Measurements from ENCODE around the gene NCAPG2. TPM values are rescaled to one million over a fixed set of nuclear protein-coding genes. Genes with fewer than 3 reads are reported as not detected.

Gene NCAPG2
- total RNA-seq, 2 experiments from 2014 or later, result 61.8 to 111 TPM

GRCh38 chr7:158727690-158728089, 23.1 kb upstream of the NCAPG2 start:
- no peaks in the 10 kb centered on the region for H3K79me2 ChIP-seq (ENCODE audit: insufficient read depth, low read depth, low read length)
- BruUV-seq (replicated peaks), result no TSS peak
- H3K4me3 ChIP-seq (ENCODE audit: low read depth, low read length, poor library complexity, severe bottlenecking), result no peak overlapping the region
- H3K27ac ChIP-seq (ENCODE audit: low read depth, low read length, poor library complexity, severe bottlenecking), result no peak overlapping the region
- no peak overlapping the region for H2AFZ ChIP-seq (ENCODE audit: low read length)
- H3K9me3 ChIP-seq (ENCODE audit: low read length), result no peaks in the 10 kb centered on the region
- ChIA-PET CTCF (ENCODE audit: unreplicated experiment) (no interaction called here), POLR2A (no interaction called here)
- no peak for DNase-seq (ENCODE audit: low spot score)
- H3K9me2 ChIP-seq (ENCODE audit: insufficient read depth, low read length), result no peaks in the 10 kb centered on the region
- H3K4me2 ChIP-seq (ENCODE audit: low read length), result no peak overlapping the region
- H3K36me3 ChIP-seq (ENCODE audit: insufficient read depth, low read length), result no peaks in the 10 kb centered on the region
- H4K20me1 ChIP-seq (ENCODE audit: insufficient read depth, low read length), result no peaks in the 10 kb centered on the region
- TF ChIP-seq EZH2phosphoT487 (IDR thresholded peaks at IDR 0.05; ENCODE audit: borderline replicate concordance, low read depth, low read length), result no peak
- TF ChIP-seq CTCF (conservative IDR thresholded peaks at IDR 0.05; ENCODE audit: low read length), result no peak
- intact Hi-C loops (cut with micrococcal nuclease; ENCODE audit: unreplicated experiment), result no loop called here
- no peaks in the 10 kb centered on the region for H3K4me1 ChIP-seq (ENCODE audit: insufficient read depth, low read length, poor library complexity, severe bottlenecking)

GRCh38 chr7:158726277-158726807, 21.7 kb upstream of the NCAPG2 start:
- TF ChIP-seq EZH2phosphoT487 (IDR thresholded peaks at IDR 0.05; ENCODE audit: borderline replicate concordance, low read depth, low read length) (no peak), CTCF (conservative IDR thresholded peaks at IDR 0.05; ENCODE audit: low read length) (no peak)
- Histone ChIP-seq H4K20me1 (ENCODE audit: insufficient read depth, low read length) (no peaks in the 10 kb centered on the region), H3K79me2 (ENCODE audit: insufficient read depth, low read depth, low read length) (no peaks in the 10 kb centered on the region), H3K27ac (ENCODE audit: low read depth, low read length, poor library complexity, severe bottlenecking) (no peak overlapping the region), H3K4me3 (ENCODE audit: low read depth, low read length, poor library complexity, severe bottlenecking) (no peak overlapping the region), H2AFZ (ENCODE audit: low read length) (no peak overlapping the region), H3K4me1 (ENCODE audit: insufficient read depth, low read length, poor library complexity, severe bottlenecking) (no peaks in the 10 kb centered on the region), H3K4me2 (ENCODE audit: low read length) (no peak overlapping the region), H3K36me3 (ENCODE audit: insufficient read depth, low read length) (no peaks in the 10 kb centered on the region), H3K9me3 (ENCODE audit: low read length) (no peaks in the 10 kb centered on the region), H3K9me2 (ENCODE audit: insufficient read depth, low read length) (no peaks in the 10 kb centered on the region)
- no peak for DNase-seq (ENCODE audit: low spot score)
- BruUV-seq (replicated peaks), result no TSS peak
- intact Hi-C loops (cut with micrococcal nuclease; ENCODE audit: unreplicated experiment), result no loop called here
- ChIA-PET POLR2A (no interaction called here), CTCF (ENCODE audit: unreplicated experiment) (no interaction called here)

GRCh38 chr7:158725506-158725800, 20.8 kb upstream of the NCAPG2 start:
- H3K4me2 ChIP-seq (ENCODE audit: low read length), result no peak overlapping the region
- intact Hi-C loops (cut with micrococcal nuclease; ENCODE audit: unreplicated experiment), result no loop called here
- H3K27ac ChIP-seq (ENCODE audit: low read depth, low read length, poor library complexity, severe bottlenecking), result no peak overlapping the region
- H3K4me1 ChIP-seq (ENCODE audit: insufficient read depth, low read length, poor library complexity, severe bottlenecking), result no peaks in the 10 kb centered on the region
- no peaks in the 10 kb centered on the region for H4K20me1 ChIP-seq (ENCODE audit: insufficient read depth, low read length)
- no peaks in the 10 kb centered on the region for H3K9me3 ChIP-seq (ENCODE audit: low read length)
- CTCF ChIA-PET (ENCODE audit: unreplicated experiment), result no interaction called here
- no peaks in the 10 kb centered on the region for H3K79me2 ChIP-seq (ENCODE audit: insufficient read depth, low read depth, low read length)
- BruUV-seq (replicated peaks), result no TSS peak
- TF ChIP-seq EZH2phosphoT487 (IDR thresholded peaks at IDR 0.05; ENCODE audit: borderline replicate concordance, low read depth, low read length), result no peak
- TF ChIP-seq CTCF (conservative IDR thresholded peaks at IDR 0.05; ENCODE audit: low read length), result no peak
- POLR2A ChIA-PET, result interaction anchor here (0.6 kb wide), 1 partner anchor 10 kb away, joined by 4 read pairs; no protein-coding TSS in a partner anchor
- H3K4me3 ChIP-seq (ENCODE audit: low read depth, low read length, poor library complexity, severe bottlenecking), result no peak overlapping the region
- H2AFZ ChIP-seq (ENCODE audit: low read length), result no peak overlapping the region
- no peaks in the 10 kb centered on the region for H3K36me3 ChIP-seq (ENCODE audit: insufficient read depth, low read length)
- DNase-seq (ENCODE audit: low spot score), result no peak
- H3K9me2 ChIP-seq (ENCODE audit: insufficient read depth, low read length), result no peaks in the 10 kb centered on the region
